ENCODE measurements around the gene GPR156. TPM values are rescaled to one million over a fixed set of nuclear protein-coding genes. Genes with fewer than 3 reads are reported as not detected.

GPR156 gene
- total and polyA plus RNA-seq, 9 of the 15 experiments (the other 6 are each of a cell fraction or from before 2014, with no cell fraction given), result 0.07 to 0.14 (median 0.12) TPM; not detected in 5

GRCh38 chr3:120161902-120162301, 123.1 kb downstream of the GPR156 start:
- ATAC-seq, result no peak
- Histone ChIP-seq H3K27ac (ENCODE audit: extremely low read depth, low read depth, low read length) (no peak overlapping the region), H3K36me3 (ENCODE audit: control insufficient read depth, insufficient read depth, low read length) (no peaks in the 10 kb centered on the region), H3K9me3 (replicated peaks; ENCODE audit: control insufficient read depth, insufficient read depth, low read depth, low read length) (no peaks in the 10 kb centered on the region), H3K79me2 (ENCODE audit: control insufficient read depth, insufficient read depth, low read length) (no peaks in the 10 kb centered on the region), H2AFZ (ENCODE audit: low read depth, low read length) (no peak overlapping the region), H3K9me1 (ENCODE audit: control insufficient read depth, insufficient read depth, low read length) (no peaks in the 10 kb centered on the region), H3K4me3 (no peak overlapping the region), H3K4me1 (replicated peaks in 1 of 2; ENCODE audit: control insufficient read depth in 2 of 2, insufficient read depth in 2 of 2, low read length in 2 of 2) (0 out of 5 replicates have a peak, but pooled peaks cover 0 to 4% of the 10 kb centered on the region in 2 experiments), H3K4me2 (ENCODE audit: insufficient read depth, low read length) (no peak overlapping the region), H3K9ac (ENCODE audit: insufficient read depth in 1 of 2, low read depth in 2 of 2, low read length in 2 of 2) (no peak overlapping the region), H4K20me1 (replicated peaks; ENCODE audit: control insufficient read depth, insufficient read depth, low read length) (no peaks in the 10 kb centered on the region), H3K27me3 (ENCODE audit: control insufficient read depth in 2 of 2, insufficient read depth in 2 of 2, low read length in 2 of 2) (peaks cover 2% of the 10 kb centered on the region in 2 experiments; a peak in 4 of 5 replicates)
- 17% methylated on average over 2 of the region's 3 CpGs for WGBS (ENCODE audit: insufficient coverage, low coverage, missing lambda C conversion rate)
- FAIRE-seq, result no peak
- BruUV-seq (replicated peaks), result no TSS peak
- CTCF ChIA-PET (ENCODE audit: low intra/inter-chr PET ratio), result no interaction called here
- POLR2A ChIA-PET, result no interaction called here
- no peak for DNase-seq (ENCODE audit: extremely low read depth in 1 of 4, low spot score in 3 of 4)
- in situ Hi-C loops (cut with MboI), result no loop called here
- intact Hi-C loops (cut with micrococcal nuclease), result no loop called here
- no peak for TF ChIP-seq CBFA2T3 (IDR thresholded peaks at IDR 0.05)
- TF ChIP-seq MGA (IDR thresholded peaks at IDR 0.05), result no peak
- TF ChIP-seq KAT7 (CRISPR knock-in tag; IDR thresholded peaks at IDR 0.05; ENCODE audit: borderline replicate concordance), result no peak
- TF ChIP-seq CEBPB (tag; IDR thresholded peaks at IDR 0.05), result no peak
- TF ChIP-seq TFE3 (CRISPR knock-in tag; IDR thresholded peaks at IDR 0.05), result no peak
- no peak for TF ChIP-seq PPARD (CRISPR knock-in tag; IDR thresholded peaks at IDR 0.05)
- no peak for TF ChIP-seq ZNF644 (tag; IDR thresholded peaks at IDR 0.05; ENCODE audit: low read depth)
- no peak for TF ChIP-seq ZNF121 (CRISPR knock-in tag; conservative IDR thresholded peaks at IDR 0.05)
- TF ChIP-seq SIN3A (IDR thresholded peaks at IDR 0.05; ENCODE audit: borderline replicate concordance in 2 of 2, control insufficient read depth in 1 of 2, low read depth in 2 of 2, low read length in 2 of 2), result no peak

All from K562 (cell line).